Hematopoietic multipotent progenitor cell treated with erythropoietin and hydrocortisone succinate and interleukin-3 and kit ligand, for 15 days (in vitro differentiated cells): ENCODE measurements around the gene FOS.
A peak's percentile ranks its signal among the peaks of the same experiment; 100 is the strongest.

Experiments used
- DNase-seq: peaks from one replicate; pipeline ENCODE4 v3.0.0-alpha.2; 2015; ENCODE audit warnings: low spot score

The FOS gene

GRCh38 chr14:75250800-75251199 lies 27.8 kb upstream of the FOS start:
- DNase-seq, result no peak

- no peak for DNase-seq
These were observed 26.3 kb upstream of the FOS start for GRCh38 chr14:75252254-75252837.

GRCh38 chr14:75254381-75254822 lies 24.2 kb upstream of the FOS start:
- DNase-seq, result no peak

GRCh38 chr14:75254901-75255584 lies 23.6 kb upstream of the FOS start:
- no peak for DNase-seq

GRCh38 chr14:75258079-75258802 lies 20.4 kb upstream of the FOS start:
- no peak for DNase-seq

- peak; percentile 100 for DNase-seq
These were observed 19.7 kb upstream of the FOS start for GRCh38 chr14:75258803-75259509.

GRCh38 chr14:75259510-75259855 lies 19.1 kb upstream of the FOS start:
- DNase-seq, result no peak

- peak; percentile 21 for DNase-seq
These were observed 18.4 kb upstream of the FOS start for GRCh38 chr14:75260025-75260763.

GRCh38 chr14:75261820-75262219 lies 16.8 kb upstream of the FOS start:
- no peak for DNase-seq

GRCh38 chr14:75262641-75263040 lies 16.0 kb upstream of the FOS start:
- DNase-seq, result no peak

- DNase-seq, result no peak
These were observed 14.6 kb upstream of the FOS start for GRCh38 chr14:75264036-75264435.

GRCh38 chr14:75267141-75267721 lies 11.4 kb upstream of the FOS start:
- no peak for DNase-seq

GRCh38 chr14:75268633-75269550 lies 9.7 kb upstream of the FOS start:
- DNase-seq, result no peak

GRCh38 chr14:75271514-75271913 lies 7.1 kb upstream of the FOS start:
- no peak for DNase-seq

- no peak for DNase-seq
These were observed 5.2 kb upstream of the FOS start for GRCh38 chr14:75273272-75274049.

- no peak for DNase-seq
These were observed 4.4 kb upstream of the FOS start for GRCh38 chr14:75274050-75274898.

GRCh38 chr14:75274899-75275569 lies 3.6 kb upstream of the FOS start:
- DNase-seq, result no peak

- DNase-seq, result no peak
These were observed 3.0 kb upstream of the FOS start for GRCh38 chr14:75275598-75275997.
